Panc1 (cell line): ENCODE measurements around the gene KIF20A. TPM values are rescaled to one million over a fixed set of nuclear protein-coding genes. Genes with fewer than 3 reads are reported as not detected.

Experiments used
- ATAC-seq: fragments of 200-7000 bp; cut with Tn5 transposase; 2 replicates; pipeline ENCODE4 v1.9.1; 2020; ENCODE audit warnings: mild to moderate bottlenecking, moderate library complexity
- BruUV-seq: library from RNA; stranded (reverse); fragments of 400-500 nt; replicated peaks from 2 replicates; lab custom pipeline; 2021; lab: Mats Ljungman, UMichigan
- CTCF ChIA-PET: fragments of 300-600 bp; sonication (Branson Sonifier 250); formaldehyde crosslinking; loops from one replicate; lab custom pipeline; 2022; ENCODE audit warnings: antibody characterized with exemption; lab: Charles Lee
- POLR2A ChIA-PET: fragments of 300-600 bp; sonication (Branson Sonifier 250); formaldehyde crosslinking; loops from one replicate; lab custom pipeline; 2022; ENCODE audit warnings: antibody characterized with exemption; lab: Charles Lee
- DNase-seq: peaks from one replicate; pipeline ENCODE4 v3.0.0-alpha.2; 2010; ENCODE audit warnings: low read depth, low spot score
- H3K27ac ChIP-seq: 2 replicates; pipeline ENCODE4 v1.5.1; 2011; ENCODE audit warnings: mild to moderate bottlenecking, low read length, inconsistent platforms
- H3K27me3 ChIP-seq: fragments of 200-500 bp; sonication (Bioruptor generic); 2 replicates; pipeline ENCODE4 v1.6.0; 2014; ENCODE audit warnings: low read length, inconsistent platforms; ENCODE audit not compliant: control insufficient read depth, insufficient read depth
- H3K36me3 ChIP-seq: fragments of 200-500 bp; sonication (Bioruptor generic); 2 replicates; pipeline ENCODE4 v1.5.1; 2014; ENCODE audit warnings: inconsistent platforms, mild to moderate bottlenecking, low read length, moderate library complexity; ENCODE audit not compliant: control insufficient read depth, insufficient read depth
- H3K4me1 ChIP-seq: 2 replicates; pipeline ENCODE4 v1.5.1; 2011; ENCODE audit warnings: inconsistent platforms, mild to moderate bottlenecking, low read length, moderate library complexity; ENCODE audit not compliant: control insufficient read depth, insufficient read depth
- H3K4me3 ChIP-seq, 2 experiments: 2 replicates each; pipeline ENCODE4 v1.5.1; 2011 to 2012; ENCODE audit warnings: low read depth in 2 of 2, low read length in 2 of 2, mild to moderate bottlenecking in 2 of 2, inconsistent platforms in 1 of 2, moderate library complexity in 1 of 2
- H3K9me3 ChIP-seq: fragments of 200-500 bp; sonication (Bioruptor generic); 2 replicates; pipeline ENCODE4 v1.5.1; 2014; ENCODE audit warnings: low read depth, mild to moderate bottlenecking, inconsistent platforms, low read length, moderate library complexity; ENCODE audit not compliant: control insufficient read depth, insufficient read depth
- CTCF ChIP-seq: fragments of 450-650 bp; IDR thresholded peaks from 2 replicates; pipeline ENCODE4 v1.5.1; 2017; ENCODE audit warnings: mild to moderate bottlenecking
- POLR2AphosphoS5 ChIP-seq: IDR thresholded peaks from 2 replicates; pipeline ENCODE4 v1.6.1; 2012; ENCODE audit warnings: mild to moderate bottlenecking, low read depth, low read length, moderate library complexity
- REST ChIP-seq, 2 experiments: IDR thresholded peaks; 2 replicates each; pipeline ENCODE4 v1.6.1; 2011 to 2012; ENCODE audit warnings: low read depth in 2 of 2, control low read depth in 1 of 2, low read length in 1 of 2, mild to moderate bottlenecking in 1 of 2, moderate library complexity in 1 of 2; ENCODE audit not compliant: insufficient read depth in 1 of 2
- SIN3A ChIP-seq: IDR thresholded peaks from 2 replicates; pipeline ENCODE4 v1.6.1; 2012; ENCODE audit warnings: low read depth, mild to moderate bottlenecking, low read length, moderate library complexity, borderline replicate concordance; ENCODE audit not compliant: insufficient read depth
- TCF7L2 ChIP-seq: IDR thresholded peaks from 2 replicates; pipeline ENCODE4 v1.6.1; 2011; ENCODE audit warnings: mild to moderate bottlenecking, low read depth, low read length, inconsistent platforms
- in situ Hi-C: cut with HindIII; loops from 2 replicates; pipeline ENCODE4 v1.10.0; 2016; ENCODE audit warnings: low sequenced_read_pairs, low pct_unique_long_range_greater_than_20kb
- intact Hi-C: fragments of 100-400 bp; cut with micrococcal nuclease; formaldehyde crosslinking; loops from one replicate; pipeline ENCODE4 v1.10.0; 2022; ENCODE audit not compliant: unreplicated experiment
- total RNA-seq: library from RNA; stranded (reverse); gene quantifications from one replicate; pipeline ENCODE4 v1.2.1, GENCODE V29; 2021; ENCODE audit not compliant: unreplicated experiment

The KIF20A gene
- total RNA-seq, 1 experiment from 2014 or later: 55.4 TPM

- peak; percentile 39 for ATAC-seq
- intact Hi-C loops (no loop called here), in situ Hi-C loops (no loop called here)
- Histone ChIP-seq H3K36me3 (no peaks in the 10 kb centered on the region), H3K4me1 (peaks cover 13% of the 10 kb centered on the region), H3K27ac (peak overlapping the region; percentile 91), H3K4me3 (peak overlapping the region; percentile 94 to 98), H3K27me3 (no peaks in the 10 kb centered on the region), H3K9me3 (no peaks in the 10 kb centered on the region)
- ChIA-PET POLR2A (interaction anchor here (0.6 kb wide), 2 partner anchors 56 to 66 kb away, joined by 3 to 4 read pairs; no protein-coding TSS in a partner anchor), CTCF (interaction anchor here (1.0 kb wide), 1 partner anchor 139 kb away, joined by 8 read pairs; the partner anchor contains the start of gene KDM3B)
- TF ChIP-seq CTCF (no peak), TCF7L2 (no peak), REST (IDR thresholded peaks at IDR 0.05; ENCODE audit: insufficient read depth in 1 of 2, low read depth in 2 of 2, low read length in 1 of 2) (no peak), SIN3A (no peak), POLR2AphosphoS5 (no peak)
- no peak for DNase-seq
- BruUV-seq: TSS peak; percentile 85
These were observed 33.9 kb downstream of the KIF20A start for GRCh38 chr5:138212828-138213160.

DNA sequence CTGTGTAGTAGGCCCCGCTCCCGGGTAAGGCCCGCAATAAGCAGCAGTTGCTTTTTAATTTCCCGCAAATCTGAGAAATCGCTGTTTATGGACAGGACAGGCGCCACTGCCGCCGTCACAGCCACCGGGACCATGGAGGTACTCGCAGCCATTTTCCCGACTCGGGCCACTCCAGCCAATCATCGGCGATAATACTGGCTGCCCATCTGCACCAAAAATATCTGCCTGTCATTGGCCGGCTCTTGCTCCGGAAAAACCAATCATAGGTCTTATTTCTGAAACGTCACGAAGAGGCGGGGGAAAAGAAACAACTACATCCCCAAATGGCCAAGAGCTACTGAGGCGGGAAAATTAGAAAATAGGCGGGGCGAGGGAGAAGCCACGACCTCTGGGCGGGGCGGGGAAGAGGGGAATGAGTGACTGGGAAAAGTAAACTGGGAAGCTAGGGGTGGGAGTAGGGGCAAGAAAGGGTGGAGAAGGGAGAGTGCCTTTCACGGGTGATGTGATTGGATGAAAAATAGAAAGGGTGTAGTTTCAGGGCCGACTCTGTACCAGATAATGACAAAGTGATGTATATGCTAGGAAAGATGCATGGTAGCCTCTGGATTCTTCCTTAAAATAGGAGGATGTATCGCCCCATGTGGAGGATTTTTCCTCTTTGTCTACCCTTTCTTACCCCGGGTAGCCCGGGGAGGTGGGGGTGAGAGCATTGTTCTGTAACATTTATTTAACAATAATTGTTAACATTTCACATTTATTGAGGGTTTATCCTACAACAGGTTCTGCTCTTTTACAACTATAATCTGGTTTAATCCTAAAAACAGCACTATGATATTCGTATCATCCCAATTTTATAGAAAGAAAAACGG is 34.5 kb downstream of the KIF20A start, which contains the start of gene CDC23:
Gene CDC23 (minus strand): TSS at position 163 of the 869 bp plus-strand sequence. CDS start 11 bp downstream, at position 152.
- Histone ChIP-seq H3K27ac (peak within 1 kb of the TSS; percentile 91), H3K36me3 (no peaks in the 10 kb centered on the region), H3K9me3 (no peaks in the 10 kb centered on the region), H3K4me1 (peaks cover 13% of the 10 kb centered on the region), H3K4me3 (peak within 1 kb of the TSS; percentile 94 to 98), H3K27me3 (no peaks in the 10 kb centered on the region)
- intact Hi-C loops: no loop called here
- in situ Hi-C loops: no loop called here
- BruUV-seq: no TSS peak
- ATAC-seq (peak; percentile 98), DNase-seq (peak; percentile 98)
- CTCF ChIA-PET: interaction anchor here (0.6 to 1.0 kb wide), 4 partner anchors 27 to 140 kb away, joined by 3 to 8 read pairs (median 6); partner anchors contain the start of genes KDM3B and KIF20A
- POLR2A ChIA-PET: interaction anchor here (0.6 to 1.2 kb wide), 4 partner anchors 12 to 65 kb away, joined by 3 to 6 read pairs (median 4); no protein-coding TSS in a partner anchor
- TF ChIP-seq CTCF: no peak
- peak; percentile 49 for TF ChIP-seq POLR2AphosphoS5
- TF ChIP-seq REST (IDR thresholded peaks at IDR 0.05; ENCODE audit: insufficient read depth in 1 of 2, low read depth in 2 of 2, low read length in 1 of 2): 0 out of 4 replicates have a peak, but pooled peaks of 1 of the 2 experiments have one; percentile 18
- no peak for TF ChIP-seq TCF7L2
- no peak for TF ChIP-seq SIN3A
